WERI-Rb-1 (cell line): ENCODE data around the gene PSMB11.
"Not testable (repeated sequence)": the region's sequence is repeated elsewhere in the genome, so short reads cannot be mapped to it uniquely, and the experiment has no call there.

ENCODE experiments used
- DNase-seq: peaks from one replicate; pipeline ENCODE4 v3.0.0-alpha.2; 2020
- H3K27ac ChIP-seq: fragments of 250-450 bp; sonication (Bioruptor Pico); 2 replicates; pipeline ENCODE4 v1.5.1; 2020; ENCODE audit warnings: mild to moderate bottlenecking, moderate library complexity
- H3K27me3 ChIP-seq: fragments of 250-450 bp; sonication (Bioruptor Pico); 2 replicates; pipeline ENCODE4 v1.5.1; 2021; ENCODE audit warnings: mild to moderate bottlenecking, low read depth, moderate library complexity; ENCODE audit not compliant: insufficient read depth, severe bottlenecking
- H3K36me3 ChIP-seq: fragments of 250-450 bp; sonication (Bioruptor Pico); 2 replicates; pipeline ENCODE4 v1.5.1; 2020; ENCODE audit warnings: mild to moderate bottlenecking, moderate library complexity
- H3K4me3 ChIP-seq: 2 replicates; pipeline ENCODE4 v1.5.1; 2011; ENCODE audit warnings: low read depth, mild to moderate bottlenecking, control low read depth, low read length
- H3K9me3 ChIP-seq: fragments of 250-450 bp; sonication (Bioruptor Pico); 2 replicates; pipeline ENCODE4 v1.5.1; 2021; ENCODE audit warnings: mild to moderate bottlenecking, moderate library complexity; ENCODE audit not compliant: severe bottlenecking
- CTCF ChIP-seq: IDR thresholded peaks from 2 replicates; pipeline ENCODE4 v1.5.1; 2011; ENCODE audit warnings: low read depth, mild to moderate bottlenecking, control low read depth, inconsistent platforms, low read length

The PSMB11 gene

GRCh38 chr14:23013054-23013748, 28.8 kb upstream of the PSMB11 start:
- no peak for TF ChIP-seq CTCF
- H3K36me3 ChIP-seq, result no peaks in the 10 kb centered on the region
- no peak overlapping the region for H3K4me3 ChIP-seq
- no peaks in the 10 kb centered on the region for H3K27me3 ChIP-seq
- no peak overlapping the region for H3K27ac ChIP-seq
- H3K9me3 ChIP-seq, result no peaks in the 10 kb centered on the region
- no peak for DNase-seq

- not testable (repeated sequence) for H3K27ac ChIP-seq, DNase-seq, H3K27me3 ChIP-seq, H3K36me3 ChIP-seq, H3K4me3 ChIP-seq, H3K9me3 ChIP-seq
These were observed 28.3 kb upstream of the PSMB11 start for GRCh38 chr14:23013749-23014054.

- H3K27ac ChIP-seq, result no peak overlapping the region
- TF ChIP-seq CTCF, result no peak
- no peak overlapping the region for H3K4me3 ChIP-seq
- no peaks in the 10 kb centered on the region for H3K27me3 ChIP-seq
- no peaks in the 10 kb centered on the region for H3K36me3 ChIP-seq
- no peaks in the 10 kb centered on the region for H3K9me3 ChIP-seq
- no peak for DNase-seq
These were observed 26.4 kb upstream of the PSMB11 start for GRCh38 chr14:23015618-23016017.

GRCh38 chr14:23017091-23017490, 24.9 kb upstream of the PSMB11 start:
- Histone ChIP-seq H3K4me3 (no peak overlapping the region), H3K36me3 (no peaks in the 10 kb centered on the region), H3K27me3 (no peaks in the 10 kb centered on the region), H3K27ac (no peak overlapping the region), H3K9me3 (no peaks in the 10 kb centered on the region)
- TF ChIP-seq CTCF, result no peak
- no peak for DNase-seq

- no peaks in the 10 kb centered on the region for H3K27me3 ChIP-seq
- no peak for TF ChIP-seq CTCF
- H3K36me3 ChIP-seq, result no peaks in the 10 kb centered on the region
- H3K9me3 ChIP-seq, result no peaks in the 10 kb centered on the region
- no peak overlapping the region for H3K27ac ChIP-seq
- DNase-seq, result no peak
- no peak overlapping the region for H3K4me3 ChIP-seq
These were observed 23.9 kb upstream of the PSMB11 start for GRCh38 chr14:23018107-23018506.

- H3K9me3 ChIP-seq, result no peaks in the 10 kb centered on the region
- TF ChIP-seq CTCF, result no peak
- no peak overlapping the region for H3K4me3 ChIP-seq
- DNase-seq, result no peak
- peak overlapping the region; percentile 66 for H3K27ac ChIP-seq
- H3K36me3 ChIP-seq, result peaks cover under 1% of the 10 kb centered on the region
- no peaks in the 10 kb centered on the region for H3K27me3 ChIP-seq
These were observed 21.6 kb upstream of the PSMB11 start for GRCh38 chr14:23020143-23021128.
